Cardiac muscle cell (in vitro differentiated cells and primary cell): ENCODE data around the gene MYO1C. TPM values are rescaled to one million over a fixed set of nuclear protein-coding genes. Genes with fewer than 3 reads are reported as not detected.

Source experiments
- DNase-seq, 2 donors: peaks; one replicate each; pipeline versions ENCODE4 v3.0.0 to v3.0.0-alpha.2; 2010 to 2017; ENCODE audit warnings: low read depth in 1 of 2, low spot score in 1 of 2
- H3K27ac ChIP-seq: fragments of 200-600 bp; sonication (generic); 2 replicates; pipeline ENCODE4 v1.5.1; 2016
- H3K27me3 ChIP-seq: fragments of 200-600 bp; sonication (generic); 2 replicates; pipeline ENCODE4 v1.6.0; 2016; ENCODE audit warnings: control low read depth
- H3K36me3 ChIP-seq: fragments of 200-600 bp; sonication (generic); 2 replicates; pipeline ENCODE4 v1.5.1; 2016; ENCODE audit warnings: control low read depth
- H3K4me1 ChIP-seq: fragments of 200-600 bp; sonication (generic); 2 replicates; pipeline ENCODE4 v1.8.1; 2017; ENCODE audit warnings: low read depth, mild to moderate bottlenecking, mixed run types
- H3K4me3 ChIP-seq: fragments of 200-600 bp; sonication (generic); 2 replicates; pipeline ENCODE4 v1.5.1; 2016; ENCODE audit warnings: mild to moderate bottlenecking
- H3K9me3 ChIP-seq: fragments of 200-600 bp; sonication (generic); 2 replicates; pipeline ENCODE4 v1.5.1; 2017; ENCODE audit warnings: low read depth, mild to moderate bottlenecking, control low read depth
- CTCF ChIP-seq: IDR thresholded peaks from 2 replicates; pipeline ENCODE4 v1.5.1; 2012; ENCODE audit warnings: low read depth, mild to moderate bottlenecking, low read length
- polyA plus RNA-seq: library from polyadenylated mRNA; unstranded; fragments of >200 nt; fragmentation: Nextera tagmentation; extraction: Ambion mirVana; gene quantifications from 2 replicates; pipeline ENCODE4 v1.2.1, GENCODE V29; 2016
- total RNA-seq: library from RNA; depleted of rRNA; stranded (reverse); fragments of >200 nt; gene quantifications from 2 replicates; pipeline ENCODE4 v1.2.3, GENCODE V29; 2016

Gene MYO1C
- total and polyA plus RNA-seq, 2 experiments from 2014 or later = 34.1 to 63.9 TPM

GRCh38 chr17:1490643-1491442, 1.6 kb downstream of the MYO1C start:
- Histone ChIP-seq H3K4me3 (peak overlapping the region; percentile 62), H3K4me1 (peaks cover 3% of the 10 kb centered on the region), H3K9me3 (no peaks in the 10 kb centered on the region), H3K36me3 (no peaks in the 10 kb centered on the region), H3K27me3 (no peaks in the 10 kb centered on the region), H3K27ac (peak overlapping the region; percentile 71)
- TF ChIP-seq CTCF = no peak
- DNase-seq = peak; percentile 50 to 70

GRCh38 chr17:1488826-1489270, 3.6 kb downstream of the MYO1C start:
- Histone ChIP-seq H3K27ac (peak overlapping the region; percentile 99), H3K27me3 (no peaks in the 10 kb centered on the region), H3K9me3 (no peaks in the 10 kb centered on the region), H3K36me3 (no peaks in the 10 kb centered on the region), H3K4me3 (no peak overlapping the region), H3K4me1 (peaks cover 9% of the 10 kb centered on the region)
- no peak for DNase-seq
- no peak for TF ChIP-seq CTCF

GRCh38 chr17:1487939-1488825, 4.3 kb downstream of the MYO1C start:
- TF ChIP-seq CTCF = no peak
- peak; percentile 95 to 96 for DNase-seq
- peak overlapping the region; percentile 99 for H3K27ac ChIP-seq
- H3K36me3 ChIP-seq = no peaks in the 10 kb centered on the region
- peak overlapping the region; percentile 33 for H3K4me3 ChIP-seq
- H3K9me3 ChIP-seq = no peaks in the 10 kb centered on the region
- H3K4me1 ChIP-seq = peaks cover 9% of the 10 kb centered on the region
- no peaks in the 10 kb centered on the region for H3K27me3 ChIP-seq

- peaks cover 9% of the 10 kb centered on the region for H3K4me1 ChIP-seq
- peaks cover 2% of the 10 kb centered on the region for H3K36me3 ChIP-seq
- peak; percentile 48 to 49 for DNase-seq
- no peak for TF ChIP-seq CTCF
- no peaks in the 10 kb centered on the region for H3K9me3 ChIP-seq
- H3K27me3 ChIP-seq = no peaks in the 10 kb centered on the region
- peak overlapping the region; percentile 33 for H3K4me3 ChIP-seq
- peak overlapping the region; percentile 99 for H3K27ac ChIP-seq
These were observed 5.4 kb downstream of the MYO1C start for GRCh38 chr17:1486802-1487695.
